GM23338 (cell line): Measurements from ENCODE around the gene GATAD2A. TPM values are rescaled to one million over a fixed set of nuclear protein-coding genes. Genes with fewer than 3 reads are reported as not detected.

Source experiments
- ATAC-seq: fragments of 200-7000 bp; cut with Tn5 transposase; 3 replicates; pipeline ENCODE4 v1.9.1; 2020
- DNase-seq: peaks from one replicate; pipeline ENCODE4 v3.0.0-alpha.2; 2015; ENCODE audit warnings: low spot score
- H2AFZ ChIP-seq: fragments of 200-600 bp; sonication (generic); 2 replicates; pipeline ENCODE4 v1.8.0; 2016; ENCODE audit warnings: antibody characterized with exemption, mild to moderate bottlenecking, moderate library complexity
- H3F3A ChIP-seq: fragments of 200-600 bp; sonication (generic); replicated peaks from 2 replicates; pipeline ENCODE4 v1.8.0; 2017; ENCODE audit warnings: antibody characterized with exemption, mixed run types, low read depth
- H3K27ac ChIP-seq: fragments of 200-600 bp; sonication (generic); 2 replicates; pipeline ENCODE4 v1.6.1; 2016; ENCODE audit warnings: low read depth
- H3K27me3 ChIP-seq: fragments of 200-600 bp; sonication (generic); 2 replicates; pipeline ENCODE4 v1.8.0; 2016; ENCODE audit warnings: mild to moderate bottlenecking, mixed run types, moderate library complexity; ENCODE audit not compliant: insufficient read depth
- H3K36me3 ChIP-seq: fragments of 200-600 bp; sonication (generic); 2 replicates; pipeline ENCODE4 v1.8.0; 2016; ENCODE audit warnings: mild to moderate bottlenecking; ENCODE audit not compliant: insufficient read depth
- H3K4me1 ChIP-seq: fragments of 200-600 bp; sonication (generic); 2 replicates; pipeline ENCODE4 v1.8.0; 2016; ENCODE audit warnings: mild to moderate bottlenecking, moderate library complexity; ENCODE audit not compliant: insufficient read depth
- H3K4me2 ChIP-seq: fragments of 200-600 bp; sonication (generic); 2 replicates; pipeline ENCODE4 v1.7.1; 2017; ENCODE audit warnings: mixed run types
- H3K4me3 ChIP-seq: fragments of 200-600 bp; sonication (generic); 2 replicates; pipeline ENCODE4 v1.6.1; 2016; ENCODE audit warnings: mixed run types
- H3K79me2 ChIP-seq: fragments of 200-600 bp; sonication (generic); replicated peaks from 2 replicates; pipeline ENCODE4 v1.8.0; 2017; ENCODE audit warnings: mild to moderate bottlenecking; ENCODE audit not compliant: insufficient read depth
- H3K9me2 ChIP-seq: fragments of 200-600 bp; sonication (generic); 2 replicates; pipeline ENCODE4 v1.8.0; 2017; ENCODE audit not compliant: insufficient read depth
- H4K20me1 ChIP-seq: fragments of 200-600 bp; sonication (generic); replicated peaks from 2 replicates; pipeline ENCODE4 v1.8.0; 2017; ENCODE audit warnings: mild to moderate bottlenecking; ENCODE audit not compliant: insufficient read depth
- H3K27ac Mint-ChIP-seq: 2 replicates; pipeline ENCODE4 v1.8.0; 2020; ENCODE audit warnings: inconsistent platforms, mild to moderate bottlenecking, moderate library complexity, mixed read lengths
- H3K27me3 Mint-ChIP-seq: 3 replicates; pipeline ENCODE4 v1.8.0; 2022; ENCODE audit warnings: low read depth, mild to moderate bottlenecking, moderate library complexity, mixed read lengths, inconsistent platforms; ENCODE audit not compliant: insufficient read depth, poor library complexity
- H3K36me3 Mint-ChIP-seq: 3 replicates; pipeline ENCODE4 v1.8.0; 2021; ENCODE audit warnings: low read depth, mild to moderate bottlenecking, inconsistent platforms, moderate library complexity, mixed read lengths
- H3K4me1 Mint-ChIP-seq: 3 replicates; pipeline ENCODE4 v1.8.0; 2020; ENCODE audit warnings: mild to moderate bottlenecking, inconsistent platforms, mixed read lengths
- H3K4me3 Mint-ChIP-seq: 3 replicates; pipeline ENCODE4 v1.8.0; 2021; ENCODE audit warnings: moderate library complexity, mild to moderate bottlenecking, inconsistent platforms, mixed read lengths
- H3K9me3 Mint-ChIP-seq: 3 replicates; pipeline ENCODE4 v1.8.0; 2020; ENCODE audit warnings: moderate library complexity, mild to moderate bottlenecking, inconsistent platforms, mixed read lengths
- CREB1 ChIP-seq: fragments of 250-450 bp; sonication (Bioruptor Pico); IDR thresholded peaks from 2 replicates; pipeline ENCODE4 v1.5.0; 2020; ENCODE audit warnings: low read depth, mild to moderate bottlenecking, moderate library complexity
- EZH2 ChIP-seq: fragments of 200-600 bp; sonication (generic); IDR thresholded peaks from one replicate; pipeline ENCODE4 v1.8.0; 2017; ENCODE audit warnings: antibody characterized with exemption, mild to moderate bottlenecking, low read depth; ENCODE audit not compliant: unreplicated experiment
- EZH2phosphoT487 ChIP-seq: fragments of 200-600 bp; sonication (generic); IDR thresholded peaks from one replicate; pipeline ENCODE4 v1.8.1; 2018; ENCODE audit warnings: antibody characterized with exemption; ENCODE audit not compliant: unreplicated experiment
- JUNB ChIP-seq: IDR thresholded peaks from one replicate; pipeline ENCODE4 v1.6.1; 2016; ENCODE audit warnings: antibody characterized with exemption; ENCODE audit not compliant: unreplicated experiment
- NANOG ChIP-seq: IDR thresholded peaks from 2 replicates; pipeline ENCODE4 v1.6.1; 2016; ENCODE audit warnings: antibody characterized with exemption, borderline replicate concordance
- POLR2AphosphoS5 ChIP-seq: IDR thresholded peaks from 2 replicates; pipeline ENCODE4 v1.6.1; 2016; ENCODE audit warnings: antibody characterized with exemption, low read depth
- REST ChIP-seq: IDR thresholded peaks from one replicate; pipeline ENCODE4 v1.6.1; 2018; ENCODE audit warnings: antibody characterized with exemption; ENCODE audit not compliant: unreplicated experiment
- STAT1 ChIP-seq: IDR thresholded peaks from one replicate; pipeline ENCODE4 v1.6.1; 2016; ENCODE audit warnings: antibody characterized with exemption; ENCODE audit not compliant: unreplicated experiment
- ZNF114 ChIP-seq: fragments of 250-450 bp; sonication (Bioruptor Pico); IDR thresholded peaks from 2 replicates; pipeline ENCODE4 v1.5.0; 2020; ENCODE audit warnings: mild to moderate bottlenecking, moderate library complexity
- ZNF331 ChIP-seq: fragments of 250-450 bp; sonication (Bioruptor Pico); IDR thresholded peaks from 2 replicates; pipeline ENCODE4 v1.5.0; 2020; ENCODE audit warnings: low read depth, mild to moderate bottlenecking, moderate library complexity
- polyA plus RNA-seq: library from polyadenylated mRNA; unstranded; fragments of >200 nt; fragmentation: Nextera tagmentation; extraction: Ambion mirVana; gene quantifications from 2 replicates; pipeline ENCODE4 v1.2.1, GENCODE V29; 2016
- total RNA-seq: library from RNA; depleted of rRNA; stranded (reverse); fragments of >200 nt; shearing (Covaris generic); gene quantifications from 2 replicates; pipeline ENCODE4 v1.2.3, GENCODE V29; 2014
- TF ChIP-seq, protein P1 (sequence below): IDR thresholded peaks from 2 replicates; pipeline ENCODE4 v1.6.1; 2016; ENCODE audit warnings: antibody characterized with exemption
- TF ChIP-seq, protein P2 (sequence below), 2 experiments: fragments of 200-600 bp in 1 of 2; sonication (generic) in 1 of 2; conservative IDR thresholded peaks; 2 replicates each; pipeline versions ENCODE4 v1.5.1 to v1.6.1; 2016 to 2017; ENCODE audit warnings: antibody characterized with exemption in 2 of 2, low read depth in 2 of 2, mild to moderate bottlenecking in 2 of 2, moderate library complexity in 1 of 2
- TF ChIP-seq, protein P3 (sequence below): fragments of 250-450 bp; sonication (Bioruptor Pico); IDR thresholded peaks from 2 replicates; pipeline ENCODE4 v1.5.0; 2020; ENCODE audit warnings: mild to moderate bottlenecking, moderate library complexity

Gene GATAD2A
- total and polyA plus RNA-seq, 2 experiments from 2014 or later = 40.0 to 151 TPM

- no peak overlapping the region for H2AFZ ChIP-seq
Measured at GRCh38 chr19:19371059-19371458, 34.4 kb upstream of the GATAD2A start.

More at GRCh38 chr19:19371059-19371458, 34.4 kb upstream of the GATAD2A start:
- Histone ChIP-seq H3K27me3 (no peaks in the 10 kb centered on the region), H3K4me3 (no peak overlapping the region), H3K27ac (no peak overlapping the region), H4K20me1 (no peaks in the 10 kb centered on the region), H3F3A (0 out of 2 replicates have a peak, but pooled peaks cover 5% of the 10 kb centered on the region), H3K36me3 (no peaks in the 10 kb centered on the region), H3K79me2 (no peaks in the 10 kb centered on the region), H3K4me2 (no peak overlapping the region), H3K9me2 (no peaks in the 10 kb centered on the region), H3K4me1 (peaks cover 3% of the 10 kb centered on the region; the same call in 1 of the 2 replicates)
- ATAC-seq = no peak
- no peak for DNase-seq
- TF ChIP-seq, protein P1, sequence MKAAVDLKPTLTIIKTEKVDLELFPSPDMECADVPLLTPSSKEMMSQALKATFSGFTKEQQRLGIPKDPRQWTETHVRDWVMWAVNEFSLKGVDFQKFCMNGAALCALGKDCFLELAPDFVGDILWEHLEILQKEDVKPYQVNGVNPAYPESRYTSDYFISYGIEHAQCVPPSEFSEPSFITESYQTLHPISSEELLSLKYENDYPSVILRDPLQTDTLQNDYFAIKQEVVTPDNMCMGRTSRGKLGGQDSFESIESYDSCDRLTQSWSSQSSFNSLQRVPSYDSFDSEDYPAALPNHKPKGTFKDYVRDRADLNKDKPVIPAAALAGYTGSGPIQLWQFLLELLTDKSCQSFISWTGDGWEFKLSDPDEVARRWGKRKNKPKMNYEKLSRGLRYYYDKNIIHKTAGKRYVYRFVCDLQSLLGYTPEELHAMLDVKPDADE = no peak
- TF ChIP-seq JUNB (no peak), POLR2AphosphoS5 (no peak), STAT1 (no peak), ZNF114 (no peak), EZH2 (no peak), CREB1 (CRISPR knock-in tag) (no peak), ZNF331 (no peak), EZH2phosphoT487 (no peak), REST (no peak), NANOG (no peak)
- TF ChIP-seq, protein P2, sequence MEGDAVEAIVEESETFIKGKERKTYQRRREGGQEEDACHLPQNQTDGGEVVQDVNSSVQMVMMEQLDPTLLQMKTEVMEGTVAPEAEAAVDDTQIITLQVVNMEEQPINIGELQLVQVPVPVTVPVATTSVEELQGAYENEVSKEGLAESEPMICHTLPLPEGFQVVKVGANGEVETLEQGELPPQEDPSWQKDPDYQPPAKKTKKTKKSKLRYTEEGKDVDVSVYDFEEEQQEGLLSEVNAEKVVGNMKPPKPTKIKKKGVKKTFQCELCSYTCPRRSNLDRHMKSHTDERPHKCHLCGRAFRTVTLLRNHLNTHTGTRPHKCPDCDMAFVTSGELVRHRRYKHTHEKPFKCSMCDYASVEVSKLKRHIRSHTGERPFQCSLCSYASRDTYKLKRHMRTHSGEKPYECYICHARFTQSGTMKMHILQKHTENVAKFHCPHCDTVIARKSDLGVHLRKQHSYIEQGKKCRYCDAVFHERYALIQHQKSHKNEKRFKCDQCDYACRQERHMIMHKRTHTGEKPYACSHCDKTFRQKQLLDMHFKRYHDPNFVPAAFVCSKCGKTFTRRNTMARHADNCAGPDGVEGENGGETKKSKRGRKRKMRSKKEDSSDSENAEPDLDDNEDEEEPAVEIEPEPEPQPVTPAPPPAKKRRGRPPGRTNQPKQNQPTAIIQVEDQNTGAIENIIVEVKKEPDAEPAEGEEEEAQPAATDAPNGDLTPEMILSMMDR (conservative IDR thresholded peaks at IDR 0.05; ENCODE audit: low read depth in 2 of 2) = no peak
- TF ChIP-seq, protein P3, sequence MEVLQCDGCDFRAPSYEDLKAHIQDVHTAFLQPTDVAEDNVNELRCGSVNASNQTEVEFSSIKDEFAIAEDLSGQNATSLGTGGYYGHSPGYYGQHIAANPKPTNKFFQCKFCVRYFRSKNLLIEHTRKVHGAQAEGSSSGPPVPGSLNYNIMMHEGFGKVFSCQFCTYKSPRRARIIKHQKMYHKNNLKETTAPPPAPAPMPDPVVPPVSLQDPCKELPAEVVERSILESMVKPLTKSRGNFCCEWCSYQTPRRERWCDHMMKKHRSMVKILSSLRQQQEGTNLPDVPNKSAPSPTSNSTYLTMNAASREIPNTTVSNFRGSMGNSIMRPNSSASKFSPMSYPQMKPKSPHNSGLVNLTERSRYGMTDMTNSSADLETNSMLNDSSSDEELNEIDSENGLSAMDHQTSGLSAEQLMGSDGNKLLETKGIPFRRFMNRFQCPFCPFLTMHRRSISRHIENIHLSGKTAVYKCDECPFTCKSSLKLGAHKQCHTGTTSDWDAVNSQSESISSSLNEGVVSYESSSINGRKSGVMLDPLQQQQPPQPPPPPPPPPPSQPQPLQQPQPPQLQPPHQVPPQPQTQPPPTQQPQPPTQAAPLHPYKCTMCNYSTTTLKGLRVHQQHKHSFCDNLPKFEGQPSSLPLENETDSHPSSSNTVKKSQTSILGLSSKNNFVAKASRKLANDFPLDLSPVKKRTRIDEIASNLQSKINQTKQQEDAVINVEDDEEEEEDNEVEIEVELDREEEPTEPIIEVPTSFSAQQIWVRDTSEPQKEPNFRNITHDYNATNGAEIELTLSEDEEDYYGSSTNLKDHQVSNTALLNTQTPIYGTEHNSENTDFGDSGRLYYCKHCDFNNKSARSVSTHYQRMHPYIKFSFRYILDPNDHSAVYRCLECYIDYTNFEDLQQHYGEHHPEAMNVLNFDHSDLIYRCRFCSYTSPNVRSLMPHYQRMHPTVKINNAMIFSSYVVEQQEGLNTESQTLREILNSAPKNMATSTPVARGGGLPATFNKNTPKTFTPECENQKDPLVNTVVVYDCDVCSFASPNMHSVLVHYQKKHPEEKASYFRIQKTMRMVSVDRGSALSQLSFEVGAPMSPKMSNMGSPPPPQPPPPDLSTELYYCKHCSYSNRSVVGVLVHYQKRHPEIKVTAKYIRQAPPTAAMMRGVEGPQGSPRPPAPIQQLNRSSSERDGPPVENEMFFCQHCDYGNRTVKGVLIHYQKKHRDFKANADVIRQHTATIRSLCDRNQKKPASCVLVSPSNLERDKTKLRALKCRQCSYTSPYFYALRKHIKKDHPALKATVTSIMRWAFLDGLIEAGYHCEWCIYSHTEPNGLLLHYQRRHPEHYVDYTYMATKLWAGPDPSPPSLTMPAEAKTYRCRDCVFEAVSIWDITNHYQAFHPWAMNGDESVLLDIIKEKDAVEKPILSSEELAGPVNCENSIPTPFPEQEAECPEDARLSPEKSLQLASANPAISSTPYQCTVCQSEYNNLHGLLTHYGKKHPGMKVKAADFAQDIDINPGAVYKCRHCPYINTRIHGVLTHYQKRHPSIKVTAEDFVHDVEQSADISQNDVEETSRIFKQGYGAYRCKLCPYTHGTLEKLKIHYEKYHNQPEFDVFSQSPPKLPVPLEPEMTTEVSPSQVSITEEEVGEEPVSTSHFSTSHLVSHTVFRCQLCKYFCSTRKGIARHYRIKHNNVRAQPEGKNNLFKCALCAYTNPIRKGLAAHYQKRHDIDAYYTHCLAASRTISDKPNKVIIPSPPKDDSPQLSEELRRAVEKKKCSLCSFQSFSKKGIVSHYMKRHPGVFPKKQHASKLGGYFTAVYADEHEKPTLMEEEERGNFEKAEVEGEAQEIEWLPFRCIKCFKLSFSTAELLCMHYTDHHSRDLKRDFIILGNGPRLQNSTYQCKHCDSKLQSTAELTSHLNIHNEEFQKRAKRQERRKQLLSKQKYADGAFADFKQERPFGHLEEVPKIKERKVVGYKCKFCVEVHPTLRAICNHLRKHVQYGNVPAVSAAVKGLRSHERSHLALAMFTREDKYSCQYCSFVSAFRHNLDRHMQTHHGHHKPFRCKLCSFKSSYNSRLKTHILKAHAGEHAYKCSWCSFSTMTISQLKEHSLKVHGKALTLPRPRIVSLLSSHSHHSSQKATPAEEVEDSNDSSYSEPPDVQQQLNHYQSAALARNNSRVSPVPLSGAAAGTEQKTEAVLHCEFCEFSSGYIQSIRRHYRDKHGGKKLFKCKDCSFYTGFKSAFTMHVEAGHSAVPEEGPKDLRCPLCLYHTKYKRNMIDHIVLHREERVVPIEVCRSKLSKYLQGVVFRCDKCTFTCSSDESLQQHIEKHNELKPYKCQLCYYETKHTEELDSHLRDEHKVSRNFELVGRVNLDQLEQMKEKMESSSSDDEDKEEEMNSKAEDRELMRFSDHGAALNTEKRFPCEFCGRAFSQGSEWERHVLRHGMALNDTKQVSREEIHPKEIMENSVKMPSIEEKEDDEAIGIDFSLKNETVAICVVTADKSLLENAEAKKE (CRISPR knock-in tag) = no peak
- Mint-ChIP-seq H3K4me1 (peaks cover 10% of the 10 kb centered on the region; the same call in 2 of the 3 replicates), H3K27me3 (peaks cover 3% of the 10 kb centered on the region), H3K4me3 (no peak overlapping the region), H3K9me3 (no peaks in the 10 kb centered on the region), H3K36me3 (no peaks in the 10 kb centered on the region), H3K27ac (no peak overlapping the region)
